Astrocyte of the cerebellum (primary cell): ENCODE data around the gene ODAM.
"Not testable (repeated sequence)": the region's sequence is repeated elsewhere in the genome, so short reads cannot be mapped to it uniquely, and the experiment has no call there.

ENCODE experiments used
- DNase-seq: peaks from one replicate; pipeline ENCODE4 v3.0.0-alpha.2; 2011; ENCODE audit warnings: low read depth
- H3K4me3 ChIP-seq: 2 replicates; pipeline ENCODE4 v1.5.1; 2011; ENCODE audit warnings: mild to moderate bottlenecking, low read depth, low read length, moderate library complexity
- in situ Hi-C: cut with HindIII; loops from 2 replicates; pipeline ENCODE4 v1.10.0; 2017; ENCODE audit warnings: low sequenced_read_pairs
- TF ChIP-seq, protein P1 (sequence below): IDR thresholded peaks from 2 replicates; pipeline ENCODE4 v1.5.1; 2012; ENCODE audit warnings: low read length, low read depth, moderate library complexity, mild to moderate bottlenecking; ENCODE audit errors: missing control alignments

The ODAM gene

DNA sequence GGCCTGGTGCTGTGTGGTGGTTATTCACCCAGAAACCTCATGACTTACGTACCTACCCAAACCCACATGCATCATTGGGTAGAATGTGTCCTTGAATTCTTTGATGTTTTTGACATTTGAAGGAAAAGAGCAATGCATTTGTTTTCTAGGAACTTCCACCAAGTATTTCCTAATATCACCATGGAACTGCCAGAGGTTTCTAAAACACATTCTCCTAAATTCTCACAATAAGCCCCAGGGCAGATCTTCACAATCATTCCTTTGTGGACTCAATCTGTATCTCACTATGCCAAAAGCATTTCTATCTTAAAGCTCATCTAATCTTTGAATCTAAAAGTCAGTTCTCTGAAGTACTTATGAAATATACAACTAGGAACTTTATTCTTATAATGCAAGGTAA, 8.3 kb upstream of the ODAM start:
- DNase-seq, result no peak
- H3K4me3 ChIP-seq, result no peak overlapping the region
- TF ChIP-seq, protein P1, sequence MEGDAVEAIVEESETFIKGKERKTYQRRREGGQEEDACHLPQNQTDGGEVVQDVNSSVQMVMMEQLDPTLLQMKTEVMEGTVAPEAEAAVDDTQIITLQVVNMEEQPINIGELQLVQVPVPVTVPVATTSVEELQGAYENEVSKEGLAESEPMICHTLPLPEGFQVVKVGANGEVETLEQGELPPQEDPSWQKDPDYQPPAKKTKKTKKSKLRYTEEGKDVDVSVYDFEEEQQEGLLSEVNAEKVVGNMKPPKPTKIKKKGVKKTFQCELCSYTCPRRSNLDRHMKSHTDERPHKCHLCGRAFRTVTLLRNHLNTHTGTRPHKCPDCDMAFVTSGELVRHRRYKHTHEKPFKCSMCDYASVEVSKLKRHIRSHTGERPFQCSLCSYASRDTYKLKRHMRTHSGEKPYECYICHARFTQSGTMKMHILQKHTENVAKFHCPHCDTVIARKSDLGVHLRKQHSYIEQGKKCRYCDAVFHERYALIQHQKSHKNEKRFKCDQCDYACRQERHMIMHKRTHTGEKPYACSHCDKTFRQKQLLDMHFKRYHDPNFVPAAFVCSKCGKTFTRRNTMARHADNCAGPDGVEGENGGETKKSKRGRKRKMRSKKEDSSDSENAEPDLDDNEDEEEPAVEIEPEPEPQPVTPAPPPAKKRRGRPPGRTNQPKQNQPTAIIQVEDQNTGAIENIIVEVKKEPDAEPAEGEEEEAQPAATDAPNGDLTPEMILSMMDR, result no peak
- in situ Hi-C loops, result no loop called here

DNA sequence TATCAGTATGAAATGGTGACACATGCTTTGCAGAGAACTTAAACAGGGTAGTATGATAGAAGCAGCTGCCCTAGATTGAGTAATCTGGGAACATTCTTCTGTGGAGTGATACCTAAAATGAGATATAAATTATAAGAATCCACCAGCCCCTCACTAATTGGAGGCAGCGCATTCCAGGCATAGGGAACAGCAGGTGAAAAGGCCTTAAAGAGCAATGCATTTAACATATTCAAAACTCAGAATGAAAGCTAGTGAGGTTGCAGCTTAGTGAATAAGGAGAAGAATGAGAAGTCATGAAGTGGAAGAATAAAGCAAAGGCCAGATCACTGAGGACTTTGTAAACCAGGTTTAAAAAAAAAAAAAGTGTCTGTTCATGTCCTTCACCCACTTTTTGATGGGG, 4.9 kb upstream of the ODAM start:
- TF ChIP-seq, protein P1, result no peak
- DNase-seq, result no peak
- in situ Hi-C loops, result no loop called here
- H3K4me3 ChIP-seq, result no peak overlapping the region

DNA sequence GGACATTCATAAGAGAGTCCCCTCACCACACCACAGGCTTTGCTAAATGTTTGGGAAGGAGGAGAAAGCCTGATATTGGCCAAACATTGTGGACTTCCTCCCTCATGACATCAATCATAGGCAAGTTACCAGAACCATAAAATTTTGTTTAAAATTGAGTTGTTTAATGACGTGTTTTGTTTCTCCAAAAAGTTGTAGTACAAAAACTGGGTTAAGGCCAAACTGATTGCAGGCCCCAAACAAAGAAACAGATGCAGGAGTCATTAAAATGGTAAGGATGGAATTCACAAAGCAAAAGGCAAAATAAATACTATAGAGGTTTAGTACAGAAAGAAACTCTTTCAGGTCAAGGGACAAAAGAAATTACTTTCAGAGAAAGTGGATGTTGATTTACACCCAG, 3.9 kb upstream of the ODAM start:
- TF ChIP-seq, protein P1, result no peak
- DNase-seq, result no peak
- in situ Hi-C loops, result no loop called here

DNA sequence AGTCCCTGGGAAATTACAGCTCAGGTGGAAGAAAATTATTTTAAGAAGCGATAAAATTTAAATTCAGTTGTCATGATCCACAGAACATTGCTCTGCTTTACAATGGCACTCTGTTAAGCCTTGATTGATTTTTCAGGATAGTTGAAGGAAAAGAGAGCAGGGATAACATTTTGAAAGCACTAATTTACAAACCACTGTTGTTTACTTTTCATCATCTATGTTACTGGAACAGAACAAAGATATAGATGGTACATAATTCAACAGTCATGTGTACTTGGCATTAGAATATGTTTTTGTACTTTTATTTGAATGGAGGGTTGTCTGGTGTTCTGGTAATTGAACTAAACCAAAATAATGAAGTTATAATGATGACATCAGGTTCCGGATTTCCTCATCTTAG, 2.6 kb upstream of the ODAM start:
- TF ChIP-seq, protein P1, result no peak
- H3K4me3 ChIP-seq, result no peak overlapping the region
- no peak for DNase-seq
- in situ Hi-C loops, result no loop called here

More for the DNA sequence above, 3.9 kb upstream of the ODAM start:
- no peak overlapping the region for H3K4me3 ChIP-seq

DNA sequence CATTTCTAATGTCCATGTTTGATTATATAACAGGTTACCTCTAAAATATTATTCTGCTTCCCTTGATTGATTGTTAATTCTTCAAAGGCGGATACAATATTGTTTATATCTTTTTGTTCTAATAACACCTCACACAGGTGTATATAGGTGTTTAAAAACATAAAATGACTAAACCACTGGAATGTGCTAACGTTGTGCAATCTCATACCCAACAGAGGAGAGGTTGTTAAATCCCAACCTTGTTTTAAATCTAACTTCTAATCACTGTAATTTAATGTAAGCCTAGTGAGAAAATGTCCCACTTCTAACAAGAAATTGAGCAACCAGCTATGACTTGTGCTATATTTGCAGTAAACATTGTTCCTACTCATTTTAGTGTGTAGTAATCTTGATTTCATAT, 1.3 kb downstream of the ODAM start:
- no peak overlapping the region for H3K4me3 ChIP-seq
- in situ Hi-C loops, result no loop called here
- DNase-seq, result no peak
- TF ChIP-seq, protein P1, result no peak

DNA sequence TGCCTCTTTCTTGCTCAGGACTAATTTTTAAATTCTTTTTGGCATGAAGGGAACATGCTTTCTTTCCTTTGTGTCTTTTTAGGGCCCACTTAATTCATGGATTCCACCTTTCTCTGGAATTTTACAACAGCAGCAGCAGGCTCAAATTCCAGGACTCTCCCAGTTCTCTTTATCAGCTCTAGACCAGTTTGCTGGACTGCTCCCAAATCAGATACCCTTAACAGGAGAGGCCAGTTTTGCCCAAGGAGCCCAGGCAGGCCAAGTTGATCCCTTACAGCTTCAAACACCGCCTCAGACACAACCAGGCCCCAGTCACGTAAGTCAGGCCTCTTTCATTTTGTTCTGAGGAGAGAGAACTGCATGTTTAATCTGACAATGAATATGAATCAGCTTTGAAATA, 2.3 kb downstream of the ODAM start:
- no peak overlapping the region for H3K4me3 ChIP-seq
- in situ Hi-C loops, result no loop called here
- DNase-seq, result no peak
- TF ChIP-seq, protein P1, result no peak

DNA sequence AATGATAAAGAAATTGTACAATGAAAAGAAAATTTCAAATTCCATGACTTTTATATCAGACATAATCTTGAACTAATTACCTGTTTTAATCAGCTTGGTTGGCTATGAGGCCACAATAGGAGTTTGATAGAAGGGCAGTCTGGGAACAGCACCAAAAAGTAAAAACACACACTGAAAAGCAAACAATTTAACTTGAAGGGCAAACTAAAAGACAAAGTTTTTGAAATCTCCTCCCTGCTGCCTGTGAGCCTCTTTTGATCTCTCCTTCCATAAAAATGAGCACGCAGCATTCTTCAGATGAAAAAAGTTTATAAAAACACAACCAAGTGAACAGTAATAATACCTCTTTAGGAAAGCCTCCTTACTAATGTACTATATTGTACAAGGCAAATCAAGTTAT, 8.1 kb downstream of the ODAM start:
- in situ Hi-C loops, result no loop called here
- DNase-seq, result no peak
- H3K4me3 ChIP-seq, result no peak overlapping the region
- TF ChIP-seq, protein P1, result no peak

DNA sequence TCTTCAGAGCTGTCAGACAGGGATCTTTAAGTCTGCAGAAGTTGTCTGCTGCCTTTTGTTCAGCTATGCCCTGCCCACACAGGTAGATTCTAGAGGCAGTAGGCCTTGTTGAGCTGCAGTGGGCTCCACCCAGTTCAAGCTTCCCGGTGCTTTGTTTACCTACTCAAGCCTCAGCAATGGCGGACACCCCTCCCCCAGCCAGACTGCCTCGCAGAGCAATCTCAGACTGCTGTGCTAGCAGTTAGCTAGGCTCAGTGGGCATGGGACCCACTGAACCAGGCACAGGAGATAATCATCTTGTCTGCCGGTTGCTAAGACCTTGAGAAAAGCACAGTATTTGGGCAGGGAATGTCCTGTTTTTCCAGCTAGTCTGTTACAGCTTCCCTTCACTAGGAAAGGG, 17.2 kb downstream of the ODAM start:
- in situ Hi-C loops, H3K4me3 ChIP-seq, DNase-seq: not testable (repeated sequence)

DNA sequence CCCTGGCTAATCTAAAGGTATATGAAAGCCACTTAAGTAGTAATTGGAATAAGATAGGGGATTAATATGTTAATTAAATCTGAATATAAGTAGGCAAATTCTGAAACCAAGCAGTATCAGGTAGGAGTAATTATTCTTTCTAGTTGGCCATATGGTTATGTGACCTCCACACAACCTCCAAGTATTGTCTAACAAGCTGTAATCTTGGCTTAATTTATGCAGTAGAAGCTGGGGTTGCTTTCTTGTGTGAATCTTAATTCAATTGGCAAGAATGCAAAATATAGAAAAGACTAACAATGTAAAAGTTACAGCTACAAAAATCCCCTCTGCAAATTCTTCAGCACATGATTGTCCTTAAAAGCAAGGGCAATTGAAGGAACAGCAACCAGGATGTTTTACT, 20.6 kb downstream of the ODAM start:
- H3K4me3 ChIP-seq, DNase-seq, in situ Hi-C loops: not testable (repeated sequence)

DNA sequence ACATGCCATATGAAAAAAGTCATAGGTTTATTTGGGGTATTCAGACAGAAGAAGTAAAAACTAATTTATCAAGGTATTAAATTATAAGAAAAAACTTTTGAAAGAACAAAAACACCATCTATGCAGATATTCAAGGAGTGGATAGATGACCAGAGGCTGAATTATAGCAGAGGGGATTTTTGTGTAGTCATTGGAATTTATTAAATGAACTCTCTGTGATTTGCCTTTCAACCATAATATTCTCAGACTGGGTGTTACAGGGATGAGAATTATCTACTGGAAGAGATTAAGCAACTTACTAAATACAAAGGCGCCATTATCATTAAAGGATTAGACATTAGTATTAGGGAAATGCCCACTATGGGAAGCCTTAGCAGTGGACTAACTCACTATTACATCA, 21.0 kb downstream of the ODAM start:
- DNase-seq, in situ Hi-C loops, H3K4me3 ChIP-seq: not testable (repeated sequence)

DNA sequence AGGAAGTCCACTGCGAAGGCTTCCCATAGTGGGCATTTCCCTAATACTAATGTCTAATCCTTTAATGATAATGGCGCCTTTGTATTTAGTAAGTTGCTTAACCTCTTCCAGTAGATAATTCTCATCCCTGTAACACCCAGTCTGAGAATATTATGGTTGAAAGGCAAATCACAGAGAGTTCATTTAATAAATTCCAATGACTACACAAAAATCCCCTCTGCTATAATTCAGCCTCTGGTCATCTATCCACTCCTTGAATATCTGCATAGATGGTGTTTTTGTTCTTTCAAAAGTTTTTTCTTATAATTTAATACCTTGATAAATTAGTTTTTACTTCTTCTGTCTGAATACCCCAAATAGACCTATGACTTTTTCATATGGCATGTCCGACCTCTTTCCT, 25.9 kb downstream of the ODAM start:
- DNase-seq, H3K4me3 ChIP-seq, in situ Hi-C loops: not testable (repeated sequence)
